ENCODE results near the gene WDR87.
"Not testable (repeated sequence)": the region's sequence is repeated elsewhere in the genome, so short reads cannot be mapped to it uniquely, and the experiment has no call there.

Gene WDR87

GRCh38 chr19:37930416-37930815 lies 24.0 kb upstream of the WDR87 start:
- DNase-seq (ENCODE audit: low read depth): no peak

- no peak for DNase-seq (ENCODE audit: low read depth)
Observed at GRCh38 chr19:37929355-37929923, 23.0 kb upstream of the WDR87 start.

GRCh38 chr19:37928527-37929286 lies 22.3 kb upstream of the WDR87 start:
- no peak for DNase-seq (ENCODE audit: low read depth)

DNA sequence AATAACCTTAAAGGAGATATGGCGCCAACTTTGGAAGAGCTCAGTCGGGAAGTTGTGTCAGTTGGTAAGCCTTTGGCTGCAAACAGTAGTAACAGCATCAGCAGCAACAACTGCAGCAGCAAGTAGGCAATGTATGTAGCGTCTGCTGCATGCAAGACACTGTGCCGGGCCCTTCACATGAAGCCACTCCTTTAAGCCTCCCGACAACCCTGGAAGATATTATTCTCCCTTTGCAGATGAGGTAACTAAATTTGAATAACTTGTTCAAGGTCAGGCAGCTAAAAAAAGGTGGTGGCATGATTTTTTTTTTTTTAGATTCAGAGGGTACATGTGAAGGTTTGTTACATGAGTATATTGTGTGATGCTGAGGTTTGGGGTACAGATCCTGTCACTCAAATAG lies 20.3 kb upstream of the WDR87 start:
- DNase-seq (ENCODE audit: low read depth): no peak

- no peak for DNase-seq (ENCODE audit: low read depth)
Observed at GRCh38 chr19:37926255-37926654, 19.9 kb upstream of the WDR87 start.

GRCh38 chr19:37925212-37925611 lies 18.8 kb upstream of the WDR87 start:
- no peak for DNase-seq (ENCODE audit: low read depth)

GRCh38 chr19:37924573-37924972 lies 18.2 kb upstream of the WDR87 start:
- not testable (repeated sequence) for DNase-seq (ENCODE audit: low read depth)

- no peak for DNase-seq (ENCODE audit: low read depth)
Observed at GRCh38 chr19:37920591-37921450, 14.4 kb upstream of the WDR87 start.

GRCh38 chr19:37914908-37915307 lies 8.5 kb upstream of the WDR87 start:
- no peak for DNase-seq (ENCODE audit: low read depth)

- DNase-seq (ENCODE audit: low read depth): no peak
Observed at GRCh38 chr19:37909661-37910199, 3.3 kb upstream of the WDR87 start.

DNA sequence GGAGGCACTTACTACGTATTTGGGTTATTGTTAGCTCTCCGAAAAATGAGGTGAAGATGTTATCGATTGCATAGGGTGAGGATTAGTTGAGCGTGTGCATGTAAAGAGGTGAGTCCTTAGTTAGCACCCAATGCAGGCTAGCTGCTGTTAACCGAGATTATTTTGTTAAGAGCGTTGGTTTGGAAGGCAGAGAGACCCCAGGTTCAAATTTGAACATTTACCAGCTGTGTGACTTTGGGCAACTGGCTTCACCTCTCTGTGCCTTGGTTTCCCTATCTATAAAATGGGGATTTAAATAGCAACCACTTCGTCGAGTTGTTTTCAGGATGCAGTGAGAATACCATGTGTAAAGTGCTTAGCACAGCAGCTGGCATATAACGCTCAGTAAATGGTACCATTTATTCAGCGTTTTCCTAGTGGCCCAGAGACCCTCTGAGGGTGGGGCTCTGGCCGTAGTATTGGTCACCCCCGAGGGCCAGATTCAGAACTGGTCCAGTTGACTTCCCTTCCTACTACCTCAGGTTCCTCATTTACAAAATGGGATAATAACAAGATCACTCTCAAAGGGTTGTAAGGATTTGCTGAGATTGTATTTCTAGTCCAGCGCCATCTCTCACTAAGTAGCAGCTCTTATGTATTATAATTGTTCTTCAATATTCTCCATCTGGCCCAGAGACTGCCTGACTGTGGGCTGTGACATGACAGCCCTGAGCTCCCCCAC lies 1.5 kb upstream of the WDR87 start:
- DNase-seq (ENCODE audit: low read depth): no peak

DNA sequence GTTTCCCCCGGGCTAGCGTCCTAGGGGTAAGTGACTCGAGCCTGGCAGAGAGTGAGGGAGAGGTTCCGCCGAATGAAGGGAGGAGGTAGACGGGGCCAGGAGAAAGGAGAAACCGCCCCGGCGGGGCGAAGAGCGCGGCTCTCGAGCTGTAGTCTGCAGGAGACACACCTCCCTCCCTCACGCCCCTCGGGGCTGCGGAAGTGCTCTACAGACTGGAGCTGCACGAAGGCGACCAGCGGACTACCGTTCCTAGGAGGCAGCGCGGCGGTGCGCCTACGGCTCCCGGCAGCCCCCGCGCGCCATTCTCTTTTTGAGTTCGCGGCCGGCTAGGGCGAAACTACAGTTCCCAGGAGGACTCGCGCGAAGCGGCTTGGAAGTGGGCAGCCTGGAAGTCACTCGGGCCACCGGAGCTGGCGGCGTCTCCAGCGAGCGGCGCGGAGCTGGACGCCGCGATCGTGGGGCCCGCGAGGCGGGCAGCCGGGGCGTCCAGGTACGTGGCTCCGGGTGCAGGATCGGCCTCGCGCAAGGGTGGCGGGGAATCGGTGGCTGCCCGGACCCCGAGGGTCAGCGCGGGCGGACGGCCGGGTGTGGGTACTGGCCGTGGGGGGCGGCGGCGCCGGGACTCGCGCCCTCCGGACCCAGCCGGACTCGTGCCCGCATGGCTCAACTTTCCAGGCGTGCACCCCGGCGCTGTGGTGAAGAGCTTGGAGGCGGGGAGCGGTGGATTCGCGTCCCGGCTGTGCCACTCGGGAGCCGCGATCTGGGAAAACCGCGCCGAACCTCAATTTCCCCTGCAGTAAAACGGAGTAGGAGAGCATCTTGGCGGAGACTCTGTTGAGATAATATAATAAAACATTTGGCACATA lies 708 bp upstream of the WDR87 start, which contains the start of gene SIPA1L3:
SIPA1L3 (plus strand) TSS at position 340 of the 866 bp plus-strand sequence. CDS start 174,358 bp downstream, outside the sequence.
- DNase-seq (ENCODE audit: low read depth): peak; percentile 92

DNA sequence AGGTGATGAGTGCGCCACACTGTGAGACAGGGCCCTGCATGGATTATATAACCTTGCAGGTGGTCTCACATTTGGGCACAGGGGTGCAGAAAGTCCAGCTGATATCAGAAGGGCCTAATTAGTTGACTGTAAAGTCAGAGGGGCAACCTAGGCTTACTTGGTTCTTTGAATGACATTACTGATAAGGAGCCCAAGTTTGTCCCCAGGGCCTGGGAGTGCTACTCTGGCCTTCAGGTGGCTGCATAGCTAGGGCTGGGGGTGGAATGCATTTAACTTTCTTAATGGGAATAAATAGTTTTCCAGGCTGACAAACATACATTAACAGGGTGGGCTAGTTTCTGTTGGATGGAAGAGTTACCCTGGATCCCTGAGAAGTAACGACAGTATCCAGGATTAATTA lies 3.3 kb downstream of the WDR87 start:
- DNase-seq (ENCODE audit: low read depth): no peak

DNA sequence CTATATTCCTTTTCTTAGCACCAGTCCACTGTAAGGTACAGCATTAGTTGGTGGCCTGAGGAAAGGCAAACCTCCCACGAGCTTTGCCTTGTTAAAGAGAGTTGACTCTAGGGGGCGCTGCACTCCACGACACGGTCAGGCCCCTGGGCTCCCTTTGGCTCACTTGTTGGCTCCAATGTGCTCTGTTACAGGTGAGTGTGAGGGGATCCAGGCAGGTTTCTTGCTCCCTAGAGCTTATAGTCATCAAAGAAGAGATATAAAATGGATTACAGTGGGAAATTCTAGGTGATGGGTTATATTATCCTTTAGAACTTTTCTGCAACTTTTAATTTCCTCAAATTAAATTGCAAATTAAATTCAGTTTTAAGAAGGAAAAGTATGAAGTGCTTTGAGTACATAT lies 3.7 kb downstream of the WDR87 start:
- peak; percentile 29 for DNase-seq (ENCODE audit: low read depth)

GRCh38 chr19:37899966-37900365 lies 6.4 kb downstream of the WDR87 start:
- DNase-seq (ENCODE audit: low read depth): no peak

- DNase-seq (ENCODE audit: low read depth): no peak
Observed at GRCh38 chr19:37899453-37899852, 6.9 kb downstream of the WDR87 start.

DNA sequence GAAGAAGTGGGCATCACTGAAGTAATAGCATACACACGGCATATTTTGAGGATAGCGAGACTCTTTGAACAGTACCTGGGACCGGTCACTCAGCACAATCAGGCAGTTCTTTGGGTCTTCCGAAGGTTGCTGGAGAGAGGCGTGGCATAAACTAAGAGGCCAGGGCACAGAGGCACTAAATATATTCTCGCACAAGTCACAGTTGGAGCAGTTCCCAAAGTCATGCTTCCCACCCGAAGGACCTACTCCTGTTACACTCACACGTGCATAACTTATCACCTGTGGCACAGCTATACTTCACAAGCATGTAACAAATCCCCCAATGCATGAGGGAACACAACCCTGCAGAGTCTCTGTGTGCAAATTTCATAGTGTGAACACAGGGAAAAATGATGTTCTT lies 10.2 kb downstream of the WDR87 start:
- no peak for DNase-seq (ENCODE audit: low read depth)

- DNase-seq (ENCODE audit: low read depth): no peak
Observed at GRCh38 chr19:37893845-37894575, 12.4 kb downstream of the WDR87 start.

DNA sequence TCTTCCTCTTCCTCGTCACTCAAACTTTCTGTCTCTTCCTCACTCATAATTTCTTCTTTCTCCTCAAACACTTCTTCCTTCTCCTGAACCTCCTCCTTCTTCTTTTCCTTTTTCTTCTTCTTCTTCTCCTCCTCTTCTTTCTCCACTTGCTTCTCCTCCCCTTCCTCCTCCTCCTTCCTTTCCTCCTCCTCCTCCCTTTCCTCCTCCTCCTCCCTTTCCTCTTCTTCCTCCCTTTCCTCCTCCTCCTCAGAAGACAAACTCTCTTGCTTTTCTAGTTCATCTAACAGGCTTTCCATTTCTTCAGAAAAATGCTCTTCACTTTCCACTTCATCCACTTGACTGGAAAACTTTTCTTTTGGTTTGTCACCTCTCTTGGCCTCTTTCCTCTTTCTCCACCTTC lies 19.8 kb downstream of the WDR87 start:
- DNase-seq (ENCODE audit: low read depth): no peak

GRCh38 chr19:37885392-37885791 lies 21.0 kb downstream of the WDR87 start:
- DNase-seq (ENCODE audit: low read depth): no peak
